HEK293T (cell line): Measurements from ENCODE around the gene APOBEC3H.
"Not testable (repeated sequence)": the region's sequence is repeated elsewhere in the genome, so short reads cannot be mapped to it uniquely, and the experiment has no call there.

Experiments
- CTCF ChIA-PET: fragments of 350-600 bp; formaldehyde crosslinking; extraction: SDS; loops from one replicate; lab custom pipeline; 2021; ENCODE audit warnings: antibody characterized with exemption, inconsistent platforms; lab: Yijun Ruan, JAX
- POLR2A ChIA-PET: fragments of 350-600 bp; formaldehyde crosslinking; extraction: SDS; loops from one replicate; lab custom pipeline; 2020; ENCODE audit warnings: antibody characterized with exemption, inconsistent platforms; lab: Yijun Ruan, JAX
- DNase-seq: peaks from one replicate; pipeline ENCODE4 v3.0.0; 2012; ENCODE audit warnings: mixed read lengths; ENCODE audit errors: extremely low spot score
- BHLHE40 ChIP-seq: fragments of 450-650 bp; IDR thresholded peaks from 2 replicates; pipeline ENCODE4 v1.6.1; 2016; ENCODE audit warnings: mild to moderate bottlenecking, moderate library complexity, borderline replicate concordance
- ELF4 ChIP-seq: fragments of 450-650 bp; IDR thresholded peaks from 2 replicates; pipeline ENCODE4 v1.6.1; 2017; ENCODE audit warnings: antibody characterized with exemption
- FOXK2 ChIP-seq: fragments of 450-650 bp; IDR thresholded peaks from 2 replicates; pipeline ENCODE4 v1.6.1; 2016; ENCODE audit warnings: mild to moderate bottlenecking
- FOXM1 ChIP-seq: fragments of 450-650 bp; IDR thresholded peaks from 2 replicates; pipeline ENCODE4 v1.6.1; 2017; ENCODE audit warnings: mild to moderate bottlenecking, borderline replicate concordance
- HDGF ChIP-seq: fragments of 450-650 bp; IDR thresholded peaks from 2 replicates; pipeline ENCODE4 v1.6.1; 2017; ENCODE audit warnings: antibody characterized with exemption, borderline replicate concordance
- L3MBTL2 ChIP-seq: fragments of 450-650 bp; conservative IDR thresholded peaks from 2 replicates; pipeline ENCODE4 v1.6.1; 2016; ENCODE audit warnings: mild to moderate bottlenecking
- NFRKB ChIP-seq: fragments of 450-650 bp; IDR thresholded peaks from 2 replicates; pipeline ENCODE4 v1.6.1; 2016; ENCODE audit warnings: mild to moderate bottlenecking, moderate library complexity
- TARDBP ChIP-seq: fragments of 450-650 bp; IDR thresholded peaks from 2 replicates; pipeline ENCODE4 v1.6.1; 2016
- ZNF384 ChIP-seq: fragments of 450-650 bp; IDR thresholded peaks from 2 replicates; pipeline ENCODE4 v1.6.1; 2016
- TF ChIP-seq, protein P1 (sequence below): fragments of 450-650 bp; IDR thresholded peaks from 2 replicates; pipeline ENCODE4 v1.6.1; 2016

The APOBEC3H gene

GRCh38 chr22:39070186-39070585, 26.9 kb upstream of the APOBEC3H start:
- CTCF ChIA-PET, result no interaction called here
- no peak for TF ChIP-seq BHLHE40
- POLR2A ChIA-PET, result no interaction called here
- no peak for DNase-seq

DNA sequence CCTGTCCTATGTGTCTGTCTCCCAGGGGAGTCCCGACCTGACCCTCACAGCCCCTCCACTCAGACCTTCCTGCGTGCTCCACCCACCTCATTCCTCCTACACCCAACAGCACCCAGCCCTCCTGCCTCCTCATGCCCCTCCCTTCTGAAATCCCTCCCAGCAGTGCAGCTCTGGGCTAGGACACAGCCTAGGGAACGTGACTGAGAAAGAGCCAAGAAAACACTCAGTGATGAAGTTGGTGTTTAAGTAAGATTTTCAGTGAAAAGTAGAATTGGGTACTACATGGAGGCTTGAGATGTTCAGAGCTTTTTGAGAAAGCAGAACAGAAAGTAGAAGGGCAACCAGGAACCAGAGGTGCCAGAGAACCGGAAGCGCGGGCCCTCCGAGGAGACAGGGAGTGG, 24.5 kb upstream of the APOBEC3H start:
- POLR2A ChIA-PET, DNase-seq, CTCF ChIA-PET: not testable (repeated sequence)

DNA sequence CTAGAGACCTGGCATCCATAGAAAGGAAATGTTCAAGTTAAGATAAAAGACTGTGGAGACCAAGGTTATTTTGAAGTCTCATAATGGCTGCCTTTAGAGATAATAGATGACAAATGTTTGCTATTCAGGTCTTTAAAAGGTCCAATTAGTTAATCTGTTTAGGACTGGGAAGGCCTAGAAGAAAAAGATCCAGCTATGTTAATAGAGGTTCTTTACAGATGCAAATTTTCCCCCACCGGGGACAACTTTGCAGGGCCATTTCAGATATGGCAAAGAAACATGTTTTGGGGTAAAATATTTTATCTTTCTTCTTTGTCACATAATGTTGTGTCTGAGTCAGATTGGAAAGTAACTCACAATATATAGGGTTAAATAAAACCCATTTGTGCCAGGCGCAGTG, 23.1 kb upstream of the APOBEC3H start:
- no peak for DNase-seq
- ChIA-PET CTCF (no interaction called here), POLR2A (interaction anchor here (1.3 kb wide), 1 partner anchor 246 kb away, joined by 3 read pairs; no protein-coding TSS in a partner anchor)
- TF ChIP-seq TARDBP (no peak), ZNF384 (no peak), NFRKB (no peak), FOXM1 (no peak), BHLHE40 (no peak), ELF4 (no peak), HDGF (no peak), FOXK2 (no peak)
- TF ChIP-seq, protein P1, sequence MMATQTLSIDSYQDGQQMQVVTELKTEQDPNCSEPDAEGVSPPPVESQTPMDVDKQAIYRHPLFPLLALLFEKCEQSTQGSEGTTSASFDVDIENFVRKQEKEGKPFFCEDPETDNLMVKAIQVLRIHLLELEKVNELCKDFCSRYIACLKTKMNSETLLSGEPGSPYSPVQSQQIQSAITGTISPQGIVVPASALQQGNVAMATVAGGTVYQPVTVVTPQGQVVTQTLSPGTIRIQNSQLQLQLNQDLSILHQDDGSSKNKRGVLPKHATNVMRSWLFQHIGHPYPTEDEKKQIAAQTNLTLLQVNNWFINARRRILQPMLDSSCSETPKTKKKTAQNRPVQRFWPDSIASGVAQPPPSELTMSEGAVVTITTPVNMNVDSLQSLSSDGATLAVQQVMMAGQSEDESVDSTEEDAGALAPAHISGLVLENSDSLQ, result no peak

GRCh38 chr22:39076155-39077025, 20.7 kb upstream of the APOBEC3H start:
- CTCF ChIA-PET, POLR2A ChIA-PET, DNase-seq: not testable (repeated sequence)

- CTCF ChIA-PET, DNase-seq, POLR2A ChIA-PET: not testable (repeated sequence)
Observed at GRCh38 chr22:39077026-39077840, 19.8 kb upstream of the APOBEC3H start, which contains the start of gene APOBEC3G. TSS of gene APOBEC3G (plus strand) at chr22:39077275. CDS start at chr22:39077362, 87 bp downstream.

- POLR2A ChIA-PET, DNase-seq: not testable (repeated sequence)
- CTCF ChIA-PET, result interaction anchor here (0.5 kb wide), 1 partner anchor 113 kb away, joined by 3 read pairs; no protein-coding TSS in a partner anchor
Observed at GRCh38 chr22:39077912-39078311, 19.1 kb upstream of the APOBEC3H start.

GRCh38 chr22:39078329-39078728, 18.7 kb upstream of the APOBEC3H start:
- ChIA-PET POLR2A (no interaction called here), CTCF (interaction anchor here (0.5 to 0.6 kb wide), 2 partner anchors 112 to 253 kb away, joined by 3 to 4 read pairs; no protein-coding TSS in a partner anchor)
- TF ChIP-seq, protein P1, result no peak
- no peak for TF ChIP-seq L3MBTL2
- DNase-seq, result no peak

GRCh38 chr22:39079054-39079637, 17.9 kb upstream of the APOBEC3H start:
- DNase-seq, result not testable (repeated sequence)
- ChIA-PET POLR2A (interaction anchor here (0.5 kb wide), 1 partner anchor 158 kb away, joined by 3 read pairs; no protein-coding TSS in a partner anchor), CTCF (interaction anchor here (0.6 kb wide), 1 partner anchor 252 kb away, joined by 4 read pairs; no protein-coding TSS in a partner anchor)
